DMS 273 treated with DMSO at 0.1 percent for 48 hours (cell line): ENCODE results near the gene GLYAT.
"Not testable (repeated sequence)": the region's sequence is repeated elsewhere in the genome, so short reads cannot be mapped to it uniquely, and the experiment has no call there.

Source experiments
- DNase-seq: peaks from one replicate; lab custom pipeline; 2025; lab: John Stamatoyannopoulos, UW

GLYAT gene

DNA sequence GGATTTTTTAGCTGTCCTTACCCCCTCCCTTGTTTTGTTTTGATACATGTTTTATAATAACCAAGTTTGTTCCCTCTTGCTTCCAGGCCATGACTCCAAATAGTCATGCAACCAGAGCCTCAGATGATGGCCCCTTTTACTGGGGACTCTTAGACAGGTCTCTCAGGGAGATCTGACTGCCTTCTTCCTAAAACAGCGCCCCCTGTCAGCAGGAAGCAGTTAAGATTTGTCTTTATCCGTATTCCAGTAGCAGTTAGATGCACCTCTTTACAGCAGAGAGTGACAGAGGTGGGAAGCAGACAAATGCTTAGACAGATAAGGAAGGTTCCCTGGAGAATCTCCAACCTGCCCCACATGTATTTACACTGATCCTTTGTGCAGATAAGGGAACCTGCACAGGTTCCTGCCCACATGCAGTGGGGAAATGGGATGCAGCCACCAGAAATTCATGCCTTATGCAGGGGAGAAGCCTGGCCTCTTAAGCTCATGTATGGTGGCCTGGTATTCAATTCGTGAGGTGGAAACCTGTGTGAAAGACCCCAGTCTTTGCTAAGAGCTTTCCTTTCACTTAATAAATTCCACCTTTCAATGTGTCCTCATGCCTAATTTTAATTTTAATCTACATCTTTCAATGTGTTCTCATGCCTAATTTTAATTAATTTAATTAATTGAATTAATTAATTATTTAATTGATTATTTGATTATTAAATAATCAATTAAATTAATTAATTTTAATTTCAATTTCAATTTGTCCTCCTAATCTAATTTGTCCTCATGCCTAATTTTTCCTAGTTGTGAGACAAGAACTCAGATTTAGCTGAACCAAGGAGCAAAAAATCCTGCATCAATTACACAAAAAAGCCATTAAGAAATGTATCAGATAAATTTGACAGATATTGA, 11.5 kb upstream of the GLYAT start:
- DNase-seq, result no peak

GRCh38 chr11:58742140-58742539, 10.4 kb upstream of the GLYAT start:
- DNase-seq, result no peak

DNA sequence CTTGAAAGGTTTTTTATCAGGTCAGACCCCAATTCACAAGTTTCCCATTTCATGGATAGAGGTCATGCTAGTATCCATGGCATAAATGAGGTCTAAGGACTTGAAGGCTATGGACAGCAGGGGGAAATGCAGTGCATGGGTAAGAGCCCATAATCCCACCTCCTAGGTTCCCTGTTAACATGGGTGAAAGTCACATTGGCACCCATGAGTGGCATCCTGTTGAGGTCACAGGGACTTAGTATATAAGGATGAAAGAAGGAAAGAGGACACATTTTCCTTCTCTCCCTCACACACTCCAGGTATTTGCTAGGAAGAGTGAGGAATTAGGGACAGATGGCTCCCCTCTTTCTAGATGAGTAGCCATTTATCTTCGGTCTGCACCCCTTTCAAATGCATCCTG, 9.4 kb upstream of the GLYAT start:
- no peak for DNase-seq

- DNase-seq, result no peak
Measured at GRCh38 chr11:58740447-58740846, 8.7 kb upstream of the GLYAT start.

DNA sequence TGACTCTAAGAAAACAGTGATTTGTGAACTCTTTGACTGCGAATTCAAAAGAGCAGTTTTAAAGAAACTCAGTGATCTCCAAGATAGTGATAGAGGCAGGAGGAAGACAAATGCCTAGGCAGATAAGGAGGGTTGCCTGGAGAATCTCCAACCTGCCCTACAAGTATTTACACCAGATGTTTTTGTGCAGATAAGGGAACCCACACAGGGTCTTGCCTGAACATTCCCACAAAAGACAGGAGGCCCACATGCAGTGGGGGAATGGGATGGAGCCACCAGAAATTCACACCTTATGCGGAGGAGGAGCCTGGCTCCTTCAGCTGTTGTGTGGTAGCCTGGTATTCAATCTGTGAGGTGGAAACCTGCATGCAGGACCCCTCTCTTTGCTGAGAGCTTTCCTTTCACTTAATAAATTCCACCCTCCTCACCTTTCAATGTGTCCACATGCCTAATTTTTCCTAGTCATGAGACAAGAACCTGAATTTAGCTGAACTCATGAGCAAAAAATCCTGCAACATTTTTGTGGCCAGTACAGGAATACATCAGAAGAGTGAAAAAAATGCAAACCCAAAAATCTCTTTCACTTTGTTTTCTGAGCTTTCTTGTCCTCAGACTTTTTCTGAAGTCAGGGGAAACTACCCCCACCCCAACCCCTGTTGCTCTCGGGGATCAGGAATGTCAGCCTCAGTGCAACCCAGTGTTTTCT, 8.1 kb upstream of the GLYAT start:
- no peak for DNase-seq

- no peak for DNase-seq
Measured at GRCh38 chr11:58734681-58735490, 3.1 kb upstream of the GLYAT start.

DNA sequence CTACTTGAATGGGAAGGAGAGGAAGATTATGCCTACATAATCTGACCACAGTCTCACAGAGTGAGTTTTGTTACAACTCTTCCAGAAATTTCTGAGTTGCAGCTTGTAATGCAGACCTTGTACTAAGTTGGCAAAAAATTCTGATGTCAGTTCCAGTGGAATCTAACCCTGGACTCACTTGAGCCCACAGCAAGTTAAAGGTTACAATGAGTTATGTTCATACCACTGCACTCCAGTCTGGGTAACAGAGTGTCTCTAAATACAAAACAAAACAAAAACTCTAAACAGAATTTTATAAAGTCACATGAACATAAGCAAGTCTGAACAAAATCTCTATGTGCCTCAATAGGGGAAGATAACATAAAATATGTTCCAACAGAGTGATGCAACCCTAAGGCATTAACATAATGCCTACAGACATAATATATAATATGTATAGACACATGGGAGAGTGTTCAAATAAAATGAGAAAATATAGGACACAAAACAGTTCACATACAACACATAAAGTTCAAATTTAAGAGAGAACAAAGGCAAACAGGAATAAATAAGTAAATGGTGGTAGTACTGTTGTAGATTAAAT, 1.1 kb downstream of the GLYAT start:
- no peak for DNase-seq

GRCh38 chr11:58727415-58727797, 4.3 kb downstream of the GLYAT start:
- DNase-seq, result no peak

DNA sequence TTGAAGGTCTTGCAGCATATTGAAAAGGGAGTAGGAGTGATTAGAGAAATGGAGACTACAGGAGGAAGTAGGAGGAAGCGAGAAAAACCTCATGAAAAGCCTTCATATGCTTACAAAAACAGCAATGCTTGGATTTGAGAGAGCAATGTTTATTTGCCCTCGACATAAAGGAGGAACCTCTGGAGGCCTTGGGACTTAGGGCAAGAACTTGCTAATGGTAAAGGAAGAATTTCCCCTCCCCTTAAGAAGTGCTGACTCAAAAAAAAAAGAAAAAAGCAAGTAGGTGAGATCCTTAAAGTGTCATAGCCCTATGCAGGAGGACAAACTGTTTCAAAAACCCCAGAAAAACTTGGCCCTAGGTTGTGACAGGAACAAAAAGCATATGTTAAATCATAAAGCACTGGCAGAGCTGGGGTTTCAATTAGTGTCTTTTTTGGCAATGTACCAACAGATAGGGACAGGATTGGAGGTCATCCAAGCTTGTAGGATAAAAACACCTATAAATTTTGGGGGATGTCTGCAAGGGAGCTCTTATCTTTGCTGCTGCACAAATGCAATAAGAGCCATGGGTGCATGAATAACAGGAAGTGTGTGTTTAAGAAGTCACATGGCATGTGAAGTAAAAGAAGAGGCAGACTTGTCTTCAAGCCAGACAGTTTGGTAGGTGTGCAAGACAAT, 4.9 kb downstream of the GLYAT start:
- no peak for DNase-seq

GRCh38 chr11:58719406-58720117, 12.2 kb downstream of the GLYAT start:
- DNase-seq, result no peak

GRCh38 chr11:58712531-58712930, 19.2 kb downstream of the GLYAT start:
- DNase-seq, result no peak

DNA sequence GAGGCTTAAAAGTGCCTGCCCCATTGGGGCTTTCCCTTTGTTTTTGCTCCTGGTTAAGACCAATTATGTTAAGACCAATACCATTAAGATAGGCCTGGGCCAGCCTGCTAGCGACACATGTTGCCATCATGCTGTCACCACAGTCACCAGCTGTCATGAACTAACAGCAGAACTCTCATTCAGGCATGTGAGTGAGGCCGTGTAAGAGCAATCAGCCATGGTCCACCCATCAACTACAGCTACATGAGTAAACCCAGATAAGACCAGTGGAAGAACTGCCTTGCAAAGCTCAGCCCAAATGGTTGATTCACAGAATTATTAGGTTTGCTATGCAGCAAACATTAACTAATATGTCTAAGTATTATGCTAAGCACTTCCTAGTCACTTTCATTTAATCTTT, 19.9 kb downstream of the GLYAT start:
- DNase-seq, result no peak

DNA sequence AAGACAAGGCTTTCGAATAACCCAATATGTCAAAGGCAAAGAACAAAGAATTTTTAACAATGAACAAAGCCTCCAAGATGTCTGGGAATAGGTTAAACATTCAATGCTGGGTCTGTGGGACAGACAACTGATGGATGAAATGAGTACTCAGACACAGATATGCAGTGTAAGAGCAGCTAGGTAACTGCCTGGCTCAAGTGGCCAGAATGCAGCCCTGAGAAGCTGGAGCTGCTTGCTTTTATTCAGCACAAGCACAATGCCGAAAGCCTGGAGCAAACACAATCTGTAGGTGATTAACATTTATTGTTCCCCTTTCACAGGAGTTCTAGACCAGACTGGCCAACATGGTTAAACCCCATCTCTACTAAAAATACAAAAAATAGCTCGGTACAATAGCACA, 24.0 kb downstream of the GLYAT start:
- DNase-seq, result no peak

DNA sequence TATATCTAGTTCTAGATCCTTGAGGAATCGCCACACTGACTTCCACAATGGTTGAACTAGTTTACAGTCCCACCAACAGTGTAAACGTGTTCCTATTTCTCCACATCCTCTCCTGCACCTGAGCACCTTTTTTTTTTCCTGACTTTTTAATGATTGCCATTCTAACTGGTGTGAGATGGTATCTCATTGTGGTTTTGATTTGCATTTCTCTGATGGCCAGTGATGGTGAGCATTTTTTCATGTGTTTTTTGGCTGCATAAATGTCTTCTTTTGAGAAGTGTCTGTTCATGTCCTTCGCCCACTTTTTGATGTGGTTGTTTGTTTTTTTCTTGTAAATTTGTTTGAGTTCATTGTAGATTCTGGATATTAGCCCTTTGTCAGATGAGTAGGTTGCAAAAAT, 34.9 kb downstream of the GLYAT start:
- not testable (repeated sequence) for DNase-seq

GRCh38 chr11:58693026-58693425, 38.7 kb downstream of the GLYAT start:
- DNase-seq, result no peak

GRCh38 chr11:58691675-58692074, 40.1 kb downstream of the GLYAT start:
- no peak for DNase-seq

DNA sequence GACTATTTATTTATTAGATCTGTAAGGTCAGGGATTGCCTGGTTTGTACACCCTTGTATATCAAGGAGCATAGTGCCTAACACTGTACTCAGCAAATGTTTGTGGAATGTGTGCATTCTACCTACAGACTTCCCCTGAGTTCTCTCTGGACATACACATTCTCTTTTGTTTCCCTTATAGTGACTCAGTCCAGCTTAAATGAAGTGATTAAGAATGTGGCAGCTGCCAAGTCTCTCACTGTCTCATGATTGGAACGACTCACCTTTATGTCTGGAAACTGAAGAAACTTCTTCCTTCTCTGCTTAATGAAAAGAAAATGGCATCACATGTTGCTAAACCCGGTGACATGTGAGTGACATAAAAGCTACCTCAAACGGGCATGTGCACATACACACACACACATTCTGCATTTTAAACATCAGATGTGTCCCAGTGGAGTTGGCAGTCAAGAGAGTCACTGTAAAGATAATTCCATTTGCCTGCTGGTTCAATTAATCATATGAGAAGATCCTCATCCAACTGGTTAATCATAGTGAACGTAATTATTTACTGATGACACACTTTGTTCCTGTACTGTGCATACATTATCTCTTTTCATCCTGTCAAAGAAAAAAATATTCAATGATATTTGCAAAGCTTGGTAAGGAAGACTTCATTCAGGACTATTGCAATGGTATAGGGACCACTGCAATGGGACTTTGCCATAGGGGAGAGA, 42.8 kb downstream of the GLYAT start:
- DNase-seq, result no peak

- DNase-seq, result no peak
Measured at GRCh38 chr11:58685973-58686722, 45.6 kb downstream of the GLYAT start.

GRCh38 chr11:58682660-58683059, 49.1 kb downstream of the GLYAT start:
- not testable (repeated sequence) for DNase-seq

- DNase-seq, result not testable (repeated sequence)
Measured at GRCh38 chr11:58677536-58677935, 54.2 kb downstream of the GLYAT start.
